Activated T-cell treated with anti-CD3 and anti-CD28 coated beads, Interleukin-2, amount 50 U/mL, for 72 hours (primary cell): ENCODE measurements around the gene OXCT2. TPM values are rescaled to one million over a fixed set of nuclear protein-coding genes. Genes with fewer than 3 reads are reported as not detected.
"Not testable (repeated sequence)": the region's sequence is repeated elsewhere in the genome, so short reads cannot be mapped to it uniquely, and the experiment has no call there.

Experiments used
- ATAC-seq, 2 donors: fragments of 150-1000 bp; cut with Tn5 transposase; replicated peaks in 1 of 2; 2 replicates each; pipeline ENCODE4 v1.10.0; 2021; ENCODE audit warnings: moderate library complexity in 2 of 2, mild to moderate bottlenecking in 1 of 2
- DNase-seq, 2 donors: peaks; one replicate each; pipeline ENCODE4 v3.0.0; 2021 to 2022; ENCODE audit warnings: mixed read lengths in 1 of 2
- H3K27ac Mint-ChIP-seq: one replicate; pipeline ENCODE4 v1.8.0; 2022; ENCODE audit warnings: mild to moderate bottlenecking, moderate library complexity, mixed read lengths
- H3K27me3 Mint-ChIP-seq: one replicate; pipeline ENCODE4 v1.8.0; 2022; ENCODE audit warnings: low read depth, mixed read lengths
- H3K36me3 Mint-ChIP-seq, 2 donors: one replicate each; pipeline ENCODE4 v1.8.0; 2022; ENCODE audit warnings: mixed read lengths in 2 of 2, mild to moderate bottlenecking in 1 of 2; ENCODE audit not compliant: insufficient read depth in 2 of 2
- H3K4me1 Mint-ChIP-seq: one replicate; pipeline ENCODE4 v1.8.0; 2022; ENCODE audit warnings: low read depth, mixed read lengths
- H3K4me3 Mint-ChIP-seq, 2 donors: one replicate each; pipeline ENCODE4 v1.8.0; 2022; ENCODE audit warnings: mild to moderate bottlenecking in 2 of 2, mixed read lengths in 2 of 2, moderate library complexity in 2 of 2
- H3K9me3 Mint-ChIP-seq, 2 donors: one replicate each; pipeline ENCODE4 v1.8.0; 2022; ENCODE audit warnings: mixed read lengths in 2 of 2
- total RNA-seq, 2 donors: library from RNA; stranded (reverse); gene quantifications; one replicate each; pipeline ENCODE4 v1.2.3, GENCODE V29; 2022

The OXCT2 gene
- total RNA-seq, 2 donors from 2014 or later, result 2.9 TPM

GRCh38 chr1:39779821-39780220 is 8.7 kb upstream of the OXCT2 start:
- H3K4me1 Mint-ChIP-seq, result no peaks in the 10 kb centered on the region
- DNase-seq, result no peak
- H3K27ac Mint-ChIP-seq, result no peak overlapping the region
- H3K9me3 Mint-ChIP-seq, result no peaks in the 10 kb centered on the region
- H3K36me3 Mint-ChIP-seq, result no peaks in the 10 kb centered on the region
- H3K4me3 Mint-ChIP-seq, result no peak overlapping the region
- H3K27me3 Mint-ChIP-seq, result no peaks in the 10 kb centered on the region
- no peak for ATAC-seq

- H3K4me1 Mint-ChIP-seq, result no peaks in the 10 kb centered on the region
- ATAC-seq, result no peak
- no peaks in the 10 kb centered on the region for H3K27me3 Mint-ChIP-seq
- DNase-seq, result no peak
- H3K9me3 Mint-ChIP-seq, result no peaks in the 10 kb centered on the region
- no peaks in the 10 kb centered on the region for H3K36me3 Mint-ChIP-seq
- no peak overlapping the region for H3K4me3 Mint-ChIP-seq
- H3K27ac Mint-ChIP-seq, result no peak overlapping the region
Measured at GRCh38 chr1:39779137-39779536, 8.0 kb upstream of the OXCT2 start.

- not testable (repeated sequence) for H3K27me3 Mint-ChIP-seq, H3K9me3 Mint-ChIP-seq, H3K36me3 Mint-ChIP-seq, ATAC-seq, H3K27ac Mint-ChIP-seq, H3K4me1 Mint-ChIP-seq, DNase-seq, H3K4me3 Mint-ChIP-seq
Measured at GRCh38 chr1:39778463-39779099, 7.4 kb upstream of the OXCT2 start.

- not testable (repeated sequence) for H3K27ac Mint-ChIP-seq, ATAC-seq, H3K9me3 Mint-ChIP-seq, H3K4me3 Mint-ChIP-seq, H3K4me1 Mint-ChIP-seq, DNase-seq, H3K27me3 Mint-ChIP-seq, H3K36me3 Mint-ChIP-seq
Measured at GRCh38 chr1:39777896-39778295, 6.7 kb upstream of the OXCT2 start.

GRCh38 chr1:39777306-39777705 is 6.2 kb upstream of the OXCT2 start:
- H3K27me3 Mint-ChIP-seq, result no peaks in the 10 kb centered on the region
- no peak overlapping the region for H3K4me3 Mint-ChIP-seq
- no peaks in the 10 kb centered on the region for H3K9me3 Mint-ChIP-seq
- ATAC-seq, result no peak
- DNase-seq, result no peak
- H3K4me1 Mint-ChIP-seq, result no peaks in the 10 kb centered on the region
- no peak overlapping the region for H3K27ac Mint-ChIP-seq
- H3K36me3 Mint-ChIP-seq, result no peaks in the 10 kb centered on the region

- no peaks in the 10 kb centered on the region for H3K27me3 Mint-ChIP-seq
- H3K4me3 Mint-ChIP-seq, result no peak overlapping the region
- no peaks in the 10 kb centered on the region for H3K9me3 Mint-ChIP-seq
- H3K36me3 Mint-ChIP-seq, result no peaks in the 10 kb centered on the region
- no peak for ATAC-seq
- DNase-seq, result no peak
- H3K4me1 Mint-ChIP-seq, result no peaks in the 10 kb centered on the region
- H3K27ac Mint-ChIP-seq, result no peak overlapping the region
Measured at GRCh38 chr1:39776886-39777285, 5.7 kb upstream of the OXCT2 start.

- ATAC-seq (no peak), DNase-seq (no peak)
Measured at GRCh38 chr1:39776400-39776713, 5.2 kb upstream of the OXCT2 start.

GRCh38 chr1:39775676-39776399 is 4.7 kb upstream of the OXCT2 start:
- not testable (repeated sequence) for H3K27me3 Mint-ChIP-seq, ATAC-seq, H3K4me3 Mint-ChIP-seq, H3K9me3 Mint-ChIP-seq, DNase-seq, H3K27ac Mint-ChIP-seq, H3K36me3 Mint-ChIP-seq, H3K4me1 Mint-ChIP-seq

More at GRCh38 chr1:39776400-39776713, 5.2 kb upstream of the OXCT2 start:
- no peak overlapping the region for H3K27ac Mint-ChIP-seq
- no peaks in the 10 kb centered on the region for H3K36me3 Mint-ChIP-seq
- no peaks in the 10 kb centered on the region for H3K4me1 Mint-ChIP-seq
- H3K27me3 Mint-ChIP-seq, result no peaks in the 10 kb centered on the region
- no peaks in the 10 kb centered on the region for H3K9me3 Mint-ChIP-seq
- no peak overlapping the region for H3K4me3 Mint-ChIP-seq

- H3K4me3 Mint-ChIP-seq, H3K4me1 Mint-ChIP-seq, DNase-seq, H3K27ac Mint-ChIP-seq, H3K9me3 Mint-ChIP-seq, H3K27me3 Mint-ChIP-seq, H3K36me3 Mint-ChIP-seq, ATAC-seq: not testable (repeated sequence)
Measured at GRCh38 chr1:39775141-39775540, 4.0 kb upstream of the OXCT2 start.

- peak; percentile 60 to 72 for ATAC-seq
- not testable (repeated sequence) for H3K27me3 Mint-ChIP-seq, H3K36me3 Mint-ChIP-seq, H3K27ac Mint-ChIP-seq, H3K4me3 Mint-ChIP-seq, H3K4me1 Mint-ChIP-seq, DNase-seq, H3K9me3 Mint-ChIP-seq
Measured at GRCh38 chr1:39773369-39773979, 2.3 kb upstream of the OXCT2 start.

- DNase-seq, result peak; percentile 35 to 43
- H3K4me3 Mint-ChIP-seq, result peak overlapping the region; percentile 77 to 81
- H3K36me3 Mint-ChIP-seq, H3K27ac Mint-ChIP-seq, H3K9me3 Mint-ChIP-seq, H3K4me1 Mint-ChIP-seq, H3K27me3 Mint-ChIP-seq: not testable (repeated sequence)
- ATAC-seq, result peak; percentile 41 to 55
Measured at GRCh38 chr1:39770100-39771021, 787 bp downstream of the OXCT2 start.

GRCh38 chr1:39769502-39769901 is 1.6 kb downstream of the OXCT2 start:
- H3K27me3 Mint-ChIP-seq, result not testable (repeated sequence)

GRCh38 chr1:39766466-39766865 is 4.7 kb downstream of the OXCT2 start:
- not testable (repeated sequence) for H3K36me3 Mint-ChIP-seq, H3K9me3 Mint-ChIP-seq, H3K27me3 Mint-ChIP-seq, H3K27ac Mint-ChIP-seq, ATAC-seq, H3K4me3 Mint-ChIP-seq, DNase-seq, H3K4me1 Mint-ChIP-seq

More at GRCh38 chr1:39769502-39769901, 1.6 kb downstream of the OXCT2 start:
- H3K4me3 Mint-ChIP-seq, DNase-seq, H3K9me3 Mint-ChIP-seq, H3K36me3 Mint-ChIP-seq, H3K27ac Mint-ChIP-seq, ATAC-seq, H3K4me1 Mint-ChIP-seq: not testable (repeated sequence)
